ENCODE measurements around the gene ASPN.

The ASPN gene

GRCh38 chr9:92480986-92481633, 1.2 kb downstream of the ASPN start:
- no peaks in the 10 kb centered on the region for H3K36me3 ChIP-seq (ENCODE audit: control insufficient read depth, insufficient read depth, low read length)
- no peak overlapping the region for H2AFZ ChIP-seq
- no peaks in the 10 kb centered on the region for H3K9me3 ChIP-seq (ENCODE audit: control insufficient read depth, low read length)
- no peak overlapping the region for H3K4me3 ChIP-seq (ENCODE audit: low read depth, low read length)
- no peaks in the 10 kb centered on the region for H3K4me1 ChIP-seq
- no peak overlapping the region for H3K27ac ChIP-seq
- no peaks in the 10 kb centered on the region for H3K79me2 ChIP-seq
- H3K4me2 ChIP-seq (ENCODE audit: low read length): no peak overlapping the region
- no peak for TF ChIP-seq CTCF (IDR thresholded peaks at IDR 0.05)
- no peaks in the 10 kb centered on the region for H3K27me3 ChIP-seq (ENCODE audit: control insufficient read depth, insufficient read depth, low read length)
- no peak overlapping the region for H3K9ac ChIP-seq

GRCh38 chr9:92480291-92480771, 2.0 kb downstream of the ASPN start:
- Histone ChIP-seq H3K4me1 (no peaks in the 10 kb centered on the region), H3K4me2 (ENCODE audit: low read length) (no peak overlapping the region), H2AFZ (no peak overlapping the region), H3K4me3 (ENCODE audit: low read depth, low read length) (no peak overlapping the region), H3K27ac (no peak overlapping the region), H3K36me3 (ENCODE audit: control insufficient read depth, insufficient read depth, low read length) (no peaks in the 10 kb centered on the region), H3K27me3 (ENCODE audit: control insufficient read depth, insufficient read depth, low read length) (no peaks in the 10 kb centered on the region), H3K79me2 (no peaks in the 10 kb centered on the region), H3K9me3 (ENCODE audit: control insufficient read depth, low read length) (no peaks in the 10 kb centered on the region), H3K9ac (no peak overlapping the region)
- TF ChIP-seq CTCF (IDR thresholded peaks at IDR 0.05): no peak

- Histone ChIP-seq H3K27ac (no peak overlapping the region), H3K4me2 (ENCODE audit: low read length) (no peak overlapping the region)
Observed at GRCh38 chr9:92479346-92479745, 3.0 kb downstream of the ASPN start.

GRCh38 chr9:92478783-92479182, 3.5 kb downstream of the ASPN start:
- Histone ChIP-seq H3K36me3 (ENCODE audit: control insufficient read depth, insufficient read depth, low read length) (no peaks in the 10 kb centered on the region), H3K27ac (no peak overlapping the region), H3K4me1 (no peaks in the 10 kb centered on the region), H3K4me2 (ENCODE audit: low read length) (no peak overlapping the region), H3K4me3 (ENCODE audit: low read depth, low read length) (no peak overlapping the region), H2AFZ (no peak overlapping the region), H3K9ac (no peak overlapping the region), H3K79me2 (no peaks in the 10 kb centered on the region), H3K9me3 (ENCODE audit: control insufficient read depth, low read length) (no peaks in the 10 kb centered on the region), H3K27me3 (ENCODE audit: control insufficient read depth, insufficient read depth, low read length) (no peaks in the 10 kb centered on the region)
- no peak for TF ChIP-seq CTCF (IDR thresholded peaks at IDR 0.05)

More at GRCh38 chr9:92479346-92479745, 3.0 kb downstream of the ASPN start:
- H3K9ac ChIP-seq: no peak overlapping the region
- H3K4me3 ChIP-seq (ENCODE audit: low read depth, low read length): no peak overlapping the region
- no peaks in the 10 kb centered on the region for H3K79me2 ChIP-seq
- H3K27me3 ChIP-seq (ENCODE audit: control insufficient read depth, insufficient read depth, low read length): no peaks in the 10 kb centered on the region
- H2AFZ ChIP-seq: no peak overlapping the region
- no peak for TF ChIP-seq CTCF (IDR thresholded peaks at IDR 0.05)
- no peaks in the 10 kb centered on the region for H3K9me3 ChIP-seq (ENCODE audit: control insufficient read depth, low read length)
- H3K4me1 ChIP-seq: no peaks in the 10 kb centered on the region
- H3K36me3 ChIP-seq (ENCODE audit: control insufficient read depth, insufficient read depth, low read length): no peaks in the 10 kb centered on the region

GRCh38 chr9:92476962-92477361, 5.3 kb downstream of the ASPN start:
- Histone ChIP-seq H3K4me1 (no peaks in the 10 kb centered on the region), H3K27ac (no peak overlapping the region), H3K36me3 (ENCODE audit: control insufficient read depth, insufficient read depth, low read length) (no peaks in the 10 kb centered on the region), H3K27me3 (ENCODE audit: control insufficient read depth, insufficient read depth, low read length) (no peaks in the 10 kb centered on the region), H2AFZ (no peak overlapping the region), H3K79me2 (no peaks in the 10 kb centered on the region), H3K9ac (no peak overlapping the region), H3K4me3 (ENCODE audit: low read depth, low read length) (no peak overlapping the region), H3K4me2 (ENCODE audit: low read length) (no peak overlapping the region), H3K9me3 (ENCODE audit: control insufficient read depth, low read length) (no peaks in the 10 kb centered on the region)
- no peak for TF ChIP-seq CTCF (IDR thresholded peaks at IDR 0.05)
